GM18858 (cell line): ENCODE measurements around the gene BORCS6.
"Not testable (repeated sequence)": the region's sequence is repeated elsewhere in the genome, so short reads cannot be mapped to it uniquely, and the experiment has no call there.

Experiments
- ATAC-seq: cut with Tn5 transposase; IDR thresholded peaks from one replicate; pipeline ENCODE4 v1.9.1; 2021; ENCODE audit not compliant: unreplicated experiment

BORCS6 gene

DNA sequence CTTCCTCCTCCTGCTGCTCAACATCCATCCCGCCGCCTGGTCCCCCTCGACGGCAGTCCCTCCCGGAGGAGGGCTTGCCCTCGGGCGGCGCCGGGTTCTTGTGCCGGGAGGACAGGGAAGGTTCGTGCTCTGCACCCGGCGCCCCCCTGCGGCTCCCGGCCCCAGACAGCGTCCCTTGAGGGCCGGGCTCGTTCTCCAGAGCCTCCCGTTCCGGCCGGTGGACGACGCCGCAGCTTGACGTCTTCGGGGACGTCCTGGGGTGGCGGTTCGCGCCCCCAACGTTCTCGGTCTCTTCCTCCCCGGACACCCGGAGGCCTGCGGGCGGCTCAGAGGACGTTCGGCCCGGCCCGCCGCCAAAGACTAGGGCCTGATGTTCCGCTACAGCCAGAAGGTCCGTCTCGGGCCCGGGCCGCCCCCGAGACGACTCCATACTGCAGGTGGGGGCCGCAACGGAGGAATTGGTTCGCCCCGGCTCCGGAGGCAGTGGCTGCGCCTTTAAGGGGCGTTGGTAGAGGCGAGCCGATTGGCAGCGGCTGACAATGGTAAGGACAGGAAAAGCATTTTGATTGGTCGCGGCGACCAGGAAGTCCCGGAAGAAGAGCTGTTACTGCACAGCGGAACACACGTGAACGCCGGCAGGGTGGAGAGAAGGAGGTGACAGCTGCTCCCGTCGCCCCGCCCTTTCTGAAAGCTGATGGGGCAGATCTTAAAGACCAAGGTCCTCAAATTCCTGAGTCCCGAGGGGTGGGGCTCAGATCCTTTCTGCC is at the start of gene BORCS6:
Gene BORCS6, minus strand, starts transcription at position 470 of the 767 bp plus-strand sequence. Its CDS starts 40 bp downstream, at position 430.
- ATAC-seq: peak; percentile 41

DNA sequence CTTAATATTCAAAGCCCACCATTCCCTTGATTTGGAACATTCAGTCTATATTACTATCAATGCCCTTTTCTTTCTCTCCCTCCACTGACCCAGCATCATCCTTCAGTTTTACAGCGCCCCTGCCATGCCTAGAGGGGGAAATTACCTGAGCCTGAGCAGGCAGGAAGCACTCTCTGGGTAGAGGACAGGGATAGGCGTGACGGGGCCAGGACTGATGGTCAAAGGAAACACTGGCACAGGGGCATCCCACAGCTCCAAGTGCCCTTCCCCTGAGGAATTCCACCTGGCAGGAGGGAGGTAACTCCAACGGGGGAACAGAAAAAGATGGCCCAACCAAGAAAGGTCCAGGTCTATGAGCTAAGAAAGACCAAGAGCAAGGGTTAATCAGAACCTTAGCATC is 47.9 kb upstream of the BORCS6 start:
- no peak for ATAC-seq

DNA sequence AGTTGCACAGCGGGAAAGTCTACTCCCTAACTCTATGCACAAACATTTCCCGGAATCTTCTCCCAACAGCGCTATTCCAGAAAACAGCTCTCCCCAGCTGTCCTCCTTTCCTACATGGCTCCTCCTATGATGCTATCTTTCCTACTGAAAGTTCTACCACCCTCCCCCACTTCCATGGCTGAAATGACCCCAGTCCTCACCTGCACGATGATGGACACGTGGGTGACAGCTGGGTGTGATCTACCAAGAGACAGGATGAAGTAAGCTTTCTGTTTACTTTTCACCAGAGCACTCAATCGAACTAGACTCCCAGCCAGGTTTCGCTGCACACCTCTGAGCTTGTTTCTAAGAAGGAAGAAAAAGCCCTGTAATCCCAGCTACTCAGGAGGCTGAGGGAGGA is 47.2 kb upstream of the BORCS6 start:
- ATAC-seq: no peak

DNA sequence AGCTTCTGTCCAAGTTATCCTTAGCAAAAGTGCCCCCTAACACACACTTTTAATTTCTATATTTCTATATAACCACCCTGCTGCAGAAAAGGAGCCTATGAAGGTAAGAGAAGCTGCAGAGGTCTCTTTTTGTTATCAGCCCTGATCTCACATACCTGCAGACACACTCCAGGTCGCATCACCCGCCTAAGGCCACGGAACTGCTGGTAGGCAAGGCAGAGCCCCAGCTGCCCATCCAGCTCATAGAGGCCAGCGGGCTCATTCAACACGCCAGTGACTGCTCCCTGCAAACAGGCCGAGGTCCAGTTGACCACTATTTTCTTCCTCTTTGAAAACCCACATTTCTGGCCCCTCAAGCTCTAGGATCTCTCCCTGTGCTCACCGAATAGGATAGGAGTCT is 45.7 kb upstream of the BORCS6 start:
- no peak for ATAC-seq

DNA sequence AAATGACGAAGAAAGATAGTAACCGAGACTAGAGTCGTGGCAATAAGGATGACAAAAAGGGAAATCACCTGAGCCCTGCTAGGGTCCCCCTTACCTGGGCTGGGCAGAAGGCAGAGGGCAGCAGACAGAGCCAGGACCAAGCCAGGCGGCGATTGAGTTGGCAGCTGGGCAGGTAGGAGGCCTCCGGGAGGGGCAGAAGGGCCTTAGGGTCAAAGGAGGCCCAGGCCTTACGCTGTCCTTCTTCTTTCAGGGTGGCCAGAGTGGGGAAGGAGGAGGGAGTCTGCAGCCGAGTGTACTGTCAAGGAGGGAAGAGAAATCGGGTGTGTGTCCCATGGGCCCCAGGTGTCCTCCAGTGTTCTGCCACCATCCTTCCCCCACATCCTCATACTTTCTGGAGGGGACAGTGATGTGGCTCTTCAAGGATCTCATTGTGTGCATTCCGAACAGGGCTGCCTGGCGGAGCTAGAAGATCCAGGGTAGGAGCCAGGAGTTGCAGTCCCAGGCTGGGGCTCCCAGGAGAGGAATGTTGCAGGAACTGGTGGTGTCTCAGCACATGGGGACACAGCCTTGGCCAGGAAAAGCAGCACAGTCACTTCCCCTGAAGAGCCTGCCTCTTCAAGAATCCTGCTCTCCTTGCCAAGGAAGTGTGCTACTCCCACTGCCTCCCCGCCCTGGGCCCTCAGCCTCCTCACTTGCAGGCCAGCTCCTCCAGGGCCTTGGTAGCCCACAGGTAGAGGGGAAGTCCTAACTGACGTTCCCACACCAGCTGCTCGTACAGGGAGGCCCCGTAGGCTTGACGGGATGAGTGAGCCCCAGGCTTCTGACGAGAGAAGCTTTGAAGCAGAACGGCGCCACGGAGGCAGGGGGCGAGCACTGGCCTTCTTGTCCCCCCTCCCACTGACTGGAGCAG is 44.6 kb upstream of the BORCS6 start:
- no peak for ATAC-seq

DNA sequence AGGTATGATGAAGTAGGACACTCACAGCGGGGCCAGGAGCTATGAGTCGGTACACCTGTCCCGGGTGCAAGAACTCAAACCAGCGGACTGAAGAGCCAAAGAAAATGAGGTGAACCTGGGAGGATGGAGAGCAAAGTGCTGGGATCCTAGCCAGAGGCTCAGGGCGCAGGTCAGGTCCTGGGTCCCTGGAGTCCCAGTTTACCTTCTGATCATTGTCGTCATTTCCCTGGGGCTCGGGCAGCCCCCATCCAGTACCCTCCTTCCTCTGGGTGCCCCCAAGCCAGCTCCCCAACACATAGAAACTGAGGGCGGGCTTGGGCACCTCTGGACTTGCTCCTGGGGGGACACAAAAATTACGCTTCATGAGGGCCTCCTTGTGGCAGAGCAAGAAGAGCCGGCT is 41.7 kb upstream of the BORCS6 start:
- ATAC-seq: no peak

DNA sequence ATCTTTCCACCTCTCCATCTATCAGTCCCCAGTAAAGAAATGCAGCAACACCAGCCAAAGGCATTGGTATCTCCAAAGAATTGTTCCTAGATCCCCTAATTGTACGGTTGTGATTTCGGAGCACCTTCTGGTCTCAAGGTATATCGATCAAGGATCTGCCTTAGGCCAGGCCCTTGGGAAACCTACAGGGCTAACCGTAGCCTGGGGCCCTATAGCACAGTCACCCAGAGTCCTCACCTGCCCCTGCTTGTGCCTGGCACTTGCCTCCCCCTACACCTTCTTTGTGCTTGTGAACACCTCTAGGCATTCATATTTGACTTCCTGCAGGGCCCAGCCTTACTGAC is 37.2 kb upstream of the BORCS6 start:
- no peak for ATAC-seq

DNA sequence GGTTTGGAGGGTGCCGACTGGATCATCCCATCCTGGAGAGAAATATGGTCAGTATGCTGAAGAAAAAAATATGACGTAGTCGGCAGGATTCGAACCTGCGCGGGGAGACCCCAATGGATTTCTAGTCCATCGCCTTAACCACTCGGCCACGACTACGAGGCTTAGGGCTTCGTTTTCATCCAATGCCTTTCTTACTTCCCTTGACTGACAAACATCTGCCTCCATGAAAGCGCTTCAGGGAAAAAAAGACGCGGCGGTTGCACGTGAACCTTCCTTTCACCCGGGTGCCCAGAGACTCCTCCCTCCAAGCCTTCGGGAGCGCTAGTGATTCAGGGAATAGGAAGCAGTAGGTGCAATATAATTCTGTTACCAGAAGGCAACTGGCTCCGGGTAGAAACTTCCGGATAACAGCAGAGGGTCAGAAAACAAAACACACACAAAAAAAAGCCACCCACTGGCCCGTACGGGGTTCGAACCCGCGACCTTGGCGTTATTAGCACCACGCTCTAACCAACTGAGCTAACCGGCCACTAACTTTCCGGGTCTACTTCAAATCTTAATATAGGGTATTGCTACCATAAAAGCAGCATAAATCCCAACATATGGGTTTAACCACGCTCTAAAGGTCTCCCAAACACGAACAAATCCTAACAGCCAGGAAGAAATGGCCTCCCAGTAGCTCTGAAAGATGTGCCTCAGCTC is 36.7 kb upstream of the BORCS6 start:
- ATAC-seq: no peak

DNA sequence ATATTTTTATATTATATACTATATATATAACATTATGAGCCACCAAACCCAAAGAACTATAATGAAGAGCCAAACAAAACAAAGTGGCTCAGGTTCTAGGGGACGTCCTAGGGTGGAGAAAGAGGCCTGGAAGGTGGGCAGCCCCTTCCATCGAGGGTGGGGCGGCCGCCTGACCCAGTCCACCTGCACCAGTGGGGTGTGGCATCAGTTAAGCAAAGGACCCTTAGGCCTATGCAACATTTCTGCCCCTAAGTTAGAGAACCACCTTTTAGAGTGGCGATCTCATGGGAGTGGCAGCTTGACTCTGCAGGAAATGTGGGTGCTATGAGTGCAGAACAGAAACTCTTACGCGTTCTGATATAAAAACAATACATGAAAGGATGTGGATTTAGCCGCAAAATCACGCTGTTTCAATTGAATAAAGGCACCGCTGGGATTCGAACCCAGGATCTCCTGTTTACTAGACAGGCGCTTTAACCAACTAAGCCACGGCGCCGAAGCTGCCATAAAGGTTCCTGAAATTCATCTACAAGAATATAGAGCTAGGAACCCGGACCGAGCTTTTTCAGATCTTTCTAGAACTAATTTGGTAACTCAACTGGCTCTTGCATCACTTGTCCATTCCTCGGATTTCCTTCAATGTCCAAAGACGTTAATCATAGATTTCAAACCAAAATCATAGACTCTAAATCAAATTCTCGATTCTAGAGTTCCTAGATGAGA is 36.0 kb upstream of the BORCS6 start:
- no peak for ATAC-seq

DNA sequence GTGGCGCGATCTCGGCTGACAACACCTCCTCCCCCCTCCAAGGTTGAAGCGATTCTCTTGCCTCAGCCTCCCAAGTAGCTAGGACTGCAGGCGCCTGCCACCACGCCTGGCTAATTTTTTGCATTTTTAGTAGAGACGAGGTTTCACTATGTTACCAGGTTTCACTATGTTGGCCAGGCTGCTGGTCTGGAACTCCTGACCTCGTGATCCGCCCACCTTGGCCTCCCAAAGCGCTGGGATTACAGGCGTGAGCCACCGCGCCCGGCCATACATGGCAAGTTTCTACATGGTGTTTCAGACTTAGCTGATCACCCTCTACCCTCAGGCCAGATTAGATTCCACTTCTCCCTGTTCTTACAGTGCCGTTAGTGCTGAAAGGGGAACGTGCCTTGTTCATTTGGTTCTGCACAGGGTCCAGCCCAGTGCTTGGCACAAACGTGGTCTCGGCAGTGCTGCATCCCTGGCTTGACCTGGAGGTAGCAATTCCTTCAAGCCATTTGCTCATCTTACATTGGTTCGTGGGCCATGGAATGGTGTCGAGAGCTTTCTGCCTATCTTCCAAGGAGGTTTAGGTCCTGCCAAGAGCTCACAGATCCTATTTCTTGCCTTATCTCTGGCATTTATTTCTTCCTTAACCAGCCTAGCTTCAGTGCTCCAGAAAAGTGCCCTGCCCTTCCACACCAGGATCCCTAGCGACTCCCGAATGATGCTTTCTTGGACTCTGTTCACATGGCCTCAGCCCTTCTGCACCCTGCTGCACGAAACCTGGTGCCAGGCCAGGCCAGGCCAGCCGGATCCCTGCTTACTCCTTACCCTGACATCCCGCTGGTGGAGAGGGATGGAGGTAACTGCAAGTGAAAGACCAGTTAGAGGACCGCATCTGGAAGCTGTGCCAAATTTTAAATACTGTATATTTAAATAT is 35.2 kb upstream of the BORCS6 start:
- ATAC-seq: no peak

DNA sequence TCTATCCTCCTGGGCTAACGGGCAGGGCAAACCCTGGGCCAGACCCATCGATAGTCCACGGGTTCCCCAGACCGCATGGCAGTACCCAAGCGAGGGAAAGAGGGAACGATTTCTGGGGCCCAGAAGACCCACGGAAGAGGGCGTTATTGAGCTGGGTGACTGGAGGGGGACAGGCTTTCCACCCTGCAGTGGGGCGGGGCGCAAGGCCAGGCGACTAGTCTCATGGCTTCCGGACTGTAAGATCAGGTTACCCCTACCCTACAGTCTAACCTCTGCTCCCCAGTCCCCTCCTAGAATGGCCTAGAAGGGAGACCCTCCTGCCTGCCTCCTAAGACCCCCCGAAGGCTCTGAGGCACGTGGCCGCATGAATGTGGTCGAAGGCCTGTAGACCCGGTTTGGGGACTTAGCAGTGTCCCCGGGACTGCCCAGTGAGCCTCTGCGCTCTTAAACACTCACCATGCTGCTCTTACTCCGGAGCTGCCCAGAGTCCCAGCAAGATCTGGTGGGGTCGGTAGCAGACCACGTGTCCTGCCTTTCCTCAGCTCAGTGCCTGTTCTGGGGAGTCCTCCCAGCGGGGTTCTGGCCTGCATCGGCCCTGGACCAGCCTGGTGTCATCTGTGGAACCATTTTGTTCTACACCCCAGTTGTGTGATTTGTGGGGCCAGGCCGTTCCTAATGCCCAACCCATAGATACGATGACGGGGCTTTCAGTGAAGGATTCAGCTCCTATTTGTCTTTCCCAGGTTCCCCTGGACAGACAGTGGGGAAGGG is 33.6 kb upstream of the BORCS6 start:
- ATAC-seq: no peak

DNA sequence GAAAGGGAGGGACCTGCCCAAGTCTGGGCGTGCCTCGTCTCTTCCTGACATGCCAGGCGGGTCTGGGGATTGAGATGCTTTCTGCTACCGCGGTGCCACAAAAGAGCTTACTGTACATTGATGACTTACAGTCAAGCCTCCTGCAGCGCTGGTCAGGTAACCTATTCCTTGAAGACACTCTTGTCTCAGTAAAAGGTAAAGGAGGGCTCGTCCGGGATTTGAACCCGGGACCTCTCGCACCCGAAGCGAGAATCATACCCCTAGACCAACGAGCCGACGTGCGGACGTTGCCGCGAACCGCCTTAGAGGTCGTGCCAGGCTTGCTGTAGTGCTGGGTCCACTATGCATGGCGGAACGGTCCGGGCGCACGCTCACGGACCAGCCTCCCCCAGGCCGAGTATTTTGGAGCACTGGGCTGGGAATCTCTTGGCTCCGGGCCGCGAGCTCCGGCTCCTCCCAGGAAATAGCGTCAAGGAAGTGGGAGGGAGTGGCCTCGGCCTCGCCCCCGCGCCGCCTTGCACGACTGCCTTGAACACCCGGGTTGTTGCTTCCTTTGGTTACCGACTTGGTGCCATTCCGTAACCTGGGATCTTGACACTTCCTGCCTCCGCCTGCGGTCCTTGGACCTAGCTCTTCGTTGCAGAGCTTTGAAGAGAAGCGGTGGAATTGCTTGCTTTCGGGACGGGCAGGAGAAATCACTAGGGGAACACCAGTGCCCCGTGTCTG is 32.8 kb upstream of the BORCS6 start:
- peak; percentile 12 for ATAC-seq

DNA sequence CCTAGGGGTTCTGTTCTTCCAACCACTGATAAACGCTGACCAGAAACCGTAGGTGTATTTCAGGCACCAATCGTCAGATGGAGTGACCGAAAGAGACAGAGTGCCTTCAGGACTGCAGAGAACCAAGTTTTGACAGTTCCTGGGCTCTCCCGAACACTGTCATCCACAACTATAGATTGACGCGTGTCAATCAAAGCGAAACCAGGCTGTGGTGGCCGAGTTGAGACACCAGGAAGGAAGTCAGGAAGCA is 32.3 kb upstream of the BORCS6 start:
- ATAC-seq: peak; percentile 25

DNA sequence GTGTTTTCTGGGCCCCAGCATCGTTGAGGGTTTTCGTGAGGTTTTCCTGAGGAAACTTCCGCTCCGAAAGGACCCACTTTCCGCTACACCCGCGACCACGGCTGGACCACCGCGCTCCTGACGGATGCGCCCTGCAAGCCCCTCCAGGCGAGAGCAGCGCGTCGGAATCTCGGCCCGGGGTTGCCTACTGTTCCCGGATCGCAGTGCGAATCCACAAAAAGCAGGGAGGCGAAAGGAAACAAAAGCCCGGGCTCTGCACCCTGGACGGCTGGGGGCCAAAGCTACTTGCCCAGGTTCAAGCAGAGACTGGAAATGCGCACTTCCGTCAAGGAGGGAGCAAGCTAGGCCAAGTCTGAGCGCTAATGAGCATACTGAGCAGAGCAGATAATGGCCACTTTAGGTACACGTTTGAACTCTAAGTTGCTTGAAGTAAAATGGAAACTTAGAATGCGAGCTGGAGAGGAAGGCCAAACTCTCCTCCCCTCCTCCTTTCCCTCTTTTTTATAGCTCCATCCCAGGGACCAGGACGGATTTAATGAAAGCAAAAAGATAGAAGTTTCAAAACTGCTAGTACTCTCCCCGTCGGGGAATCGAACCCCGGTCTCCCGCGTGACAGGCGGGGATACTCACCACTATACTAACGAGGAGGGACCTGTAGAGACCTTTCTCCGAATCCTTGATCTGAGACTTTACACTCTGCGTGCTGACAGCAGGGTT is 31.8 kb upstream of the BORCS6 start:
- ATAC-seq: peak; percentile 33

DNA sequence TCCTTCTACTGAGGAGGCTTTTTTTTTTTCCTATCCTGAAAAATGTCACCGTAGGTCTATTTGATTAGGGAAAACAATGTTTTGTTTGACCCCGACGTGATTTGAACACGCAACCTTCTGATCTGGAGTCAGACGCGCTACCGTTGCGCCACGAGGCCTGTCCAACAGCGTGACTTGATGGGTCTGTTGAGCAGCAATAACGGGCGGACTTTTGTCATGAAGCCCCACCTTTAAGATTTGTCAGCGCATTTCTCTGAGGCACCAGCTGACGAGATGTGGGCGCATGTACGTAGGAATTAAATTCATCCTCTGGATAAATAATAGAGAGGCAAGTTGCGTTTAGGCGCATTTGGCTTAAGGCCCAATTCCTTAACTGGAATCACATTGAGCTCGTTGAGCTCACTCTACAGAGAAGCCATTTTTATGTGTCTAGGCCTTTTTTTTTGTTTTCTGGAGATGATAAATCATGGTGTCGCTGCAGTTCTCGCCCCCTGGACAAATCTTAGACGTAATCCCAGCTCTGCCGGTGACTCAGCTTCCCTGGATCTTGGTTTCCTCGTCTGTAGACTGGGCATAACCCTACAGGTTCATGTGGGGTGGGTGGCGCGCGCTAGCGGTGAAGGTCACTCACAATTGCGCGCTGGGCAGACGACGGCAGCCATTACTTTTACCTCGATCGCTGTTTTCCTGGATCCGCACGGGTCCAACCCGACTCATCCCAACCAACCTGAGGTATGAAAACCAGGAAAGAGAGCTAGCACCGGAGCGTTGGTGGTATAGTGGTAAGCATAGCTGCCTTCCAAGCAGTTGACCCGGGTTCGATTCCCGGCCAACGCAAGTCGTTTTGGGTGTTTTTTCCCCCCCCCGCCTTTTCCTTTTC is 31.0 kb upstream of the BORCS6 start:
- ATAC-seq: no peak

DNA sequence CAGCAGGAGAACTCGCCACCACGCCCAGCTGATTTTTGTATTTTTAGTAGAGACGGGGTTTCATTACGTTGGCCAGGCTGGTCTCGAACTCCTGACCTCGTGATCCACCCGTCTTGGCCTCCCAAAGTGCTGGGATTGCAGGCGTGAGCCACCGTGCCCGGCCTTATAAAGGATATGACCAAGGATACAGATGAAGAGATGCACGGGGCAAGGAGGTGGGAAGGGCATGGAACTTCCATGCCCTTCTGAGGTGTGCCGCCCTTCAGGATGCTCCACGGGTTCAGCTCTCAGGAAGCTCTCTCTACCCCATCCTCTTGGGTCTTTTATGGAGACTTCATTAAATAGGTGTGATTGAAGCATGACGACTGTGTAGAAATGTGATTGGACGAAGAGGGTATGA is 24.0 kb upstream of the BORCS6 start:
- not testable (repeated sequence) for ATAC-seq
